HEK293 (cell line): ENCODE data around the gene ALDOC.

Experiments
- GLI4 ChIP-seq: fragments of 450-650 bp; formaldehyde crosslinking; IDR thresholded peaks from 2 replicates; pipeline ENCODE4 v1.5.1; 2016; ENCODE audit warnings: missing biosample characterization, missing genetic modification characterization
- KLF10 ChIP-seq: fragments of 450-650 bp; IDR thresholded peaks from 2 replicates; pipeline ENCODE4 v1.5.1; 2018; ENCODE audit warnings: missing biosample characterization, mild to moderate bottlenecking, missing genetic modification characterization
- MYNN ChIP-seq: fragments of 450-650 bp; formaldehyde crosslinking; IDR thresholded peaks from 2 replicates; pipeline ENCODE4 v1.5.1; 2016; ENCODE audit warnings: missing biosample characterization, missing genetic modification characterization, borderline replicate concordance
- ZBTB17 ChIP-seq: fragments of 450-650 bp; formaldehyde crosslinking; IDR thresholded peaks from 2 replicates; pipeline ENCODE4 v1.5.1; 2016; ENCODE audit warnings: missing biosample characterization, missing genetic modification characterization
- ZBTB48 ChIP-seq: fragments of 450-650 bp; formaldehyde crosslinking; IDR thresholded peaks from 2 replicates; pipeline ENCODE4 v1.5.1; 2016; ENCODE audit warnings: missing biosample characterization, missing genetic modification characterization
- ZNF138 ChIP-seq: fragments of 450-650 bp; formaldehyde crosslinking; IDR thresholded peaks from 2 replicates; pipeline ENCODE4 v1.5.1; 2016; ENCODE audit warnings: missing biosample characterization, missing genetic modification characterization, borderline replicate concordance
- ZNF146 ChIP-seq: fragments of 450-650 bp; formaldehyde crosslinking; IDR thresholded peaks from 2 replicates; pipeline ENCODE4 v1.5.1; 2016; ENCODE audit warnings: missing biosample characterization, missing genetic modification characterization
- ZNF335 ChIP-seq: fragments of 450-650 bp; formaldehyde crosslinking; conservative IDR thresholded peaks from 2 replicates; pipeline ENCODE4 v1.5.1; 2016; ENCODE audit warnings: missing biosample characterization, missing genetic modification characterization
- ZNF366 ChIP-seq: fragments of 450-650 bp; formaldehyde crosslinking; conservative IDR thresholded peaks from 2 replicates; pipeline ENCODE4 v1.5.1; 2016; ENCODE audit warnings: missing biosample characterization, missing genetic modification characterization
- ZNF394 ChIP-seq: fragments of 450-650 bp; formaldehyde crosslinking; IDR thresholded peaks from 2 replicates; pipeline ENCODE4 v1.5.1; 2016; ENCODE audit warnings: missing biosample characterization, missing genetic modification characterization, mild to moderate bottlenecking, moderate library complexity, borderline replicate concordance
- ZNF548 ChIP-seq: fragments of 450-650 bp; formaldehyde crosslinking; IDR thresholded peaks from 2 replicates; pipeline ENCODE4 v1.5.1; 2016; ENCODE audit warnings: missing biosample characterization, missing genetic modification characterization
- ZNF777 ChIP-seq: fragments of 450-650 bp; formaldehyde crosslinking; IDR thresholded peaks from 2 replicates; pipeline ENCODE4 v1.5.1; 2017; ENCODE audit warnings: missing biosample characterization, missing genetic modification characterization, borderline replicate concordance
- ZSCAN23 ChIP-seq: fragments of 450-650 bp; formaldehyde crosslinking; IDR thresholded peaks from 2 replicates; pipeline ENCODE4 v1.5.1; 2016; ENCODE audit warnings: missing biosample characterization, missing genetic modification characterization
- TF ChIP-seq, protein P1 (sequence below): fragments of 450-650 bp; formaldehyde crosslinking; IDR thresholded peaks from 2 replicates; pipeline ENCODE4 v1.5.1; 2017; ENCODE audit warnings: missing biosample characterization, mild to moderate bottlenecking, missing genetic modification characterization, moderate library complexity
- TF ChIP-seq, protein P2 (sequence below): fragments of 450-650 bp; formaldehyde crosslinking; IDR thresholded peaks from 2 replicates; pipeline ENCODE4 v1.5.1; 2016; ENCODE audit warnings: missing biosample characterization, missing genetic modification characterization
- TF ChIP-seq, protein P3 (sequence below): fragments of 450-650 bp; formaldehyde crosslinking; optimal IDR thresholded peaks from 2 replicates; pipeline ENCODE3; 2016; ENCODE audit warnings: missing biosample characterization, mild to moderate bottlenecking, missing genetic modification characterization
- TF ChIP-seq, protein P4 (sequence below): fragments of 450-650 bp; formaldehyde crosslinking; IDR thresholded peaks from 2 replicates; pipeline ENCODE4 v1.5.1; 2016; ENCODE audit warnings: missing biosample characterization, missing genetic modification characterization
- TF ChIP-seq, protein P5 (sequence below): fragments of 450-650 bp; formaldehyde crosslinking; IDR thresholded peaks from 2 replicates; pipeline ENCODE4 v1.5.1; 2016; ENCODE audit warnings: missing biosample characterization, missing genetic modification characterization
- TF ChIP-seq, protein P6 (sequence below): fragments of 450-650 bp; formaldehyde crosslinking; IDR thresholded peaks from 2 replicates; pipeline ENCODE4 v1.5.1; 2016; ENCODE audit warnings: missing biosample characterization, missing genetic modification characterization, borderline replicate concordance

Gene ALDOC

DNA sequence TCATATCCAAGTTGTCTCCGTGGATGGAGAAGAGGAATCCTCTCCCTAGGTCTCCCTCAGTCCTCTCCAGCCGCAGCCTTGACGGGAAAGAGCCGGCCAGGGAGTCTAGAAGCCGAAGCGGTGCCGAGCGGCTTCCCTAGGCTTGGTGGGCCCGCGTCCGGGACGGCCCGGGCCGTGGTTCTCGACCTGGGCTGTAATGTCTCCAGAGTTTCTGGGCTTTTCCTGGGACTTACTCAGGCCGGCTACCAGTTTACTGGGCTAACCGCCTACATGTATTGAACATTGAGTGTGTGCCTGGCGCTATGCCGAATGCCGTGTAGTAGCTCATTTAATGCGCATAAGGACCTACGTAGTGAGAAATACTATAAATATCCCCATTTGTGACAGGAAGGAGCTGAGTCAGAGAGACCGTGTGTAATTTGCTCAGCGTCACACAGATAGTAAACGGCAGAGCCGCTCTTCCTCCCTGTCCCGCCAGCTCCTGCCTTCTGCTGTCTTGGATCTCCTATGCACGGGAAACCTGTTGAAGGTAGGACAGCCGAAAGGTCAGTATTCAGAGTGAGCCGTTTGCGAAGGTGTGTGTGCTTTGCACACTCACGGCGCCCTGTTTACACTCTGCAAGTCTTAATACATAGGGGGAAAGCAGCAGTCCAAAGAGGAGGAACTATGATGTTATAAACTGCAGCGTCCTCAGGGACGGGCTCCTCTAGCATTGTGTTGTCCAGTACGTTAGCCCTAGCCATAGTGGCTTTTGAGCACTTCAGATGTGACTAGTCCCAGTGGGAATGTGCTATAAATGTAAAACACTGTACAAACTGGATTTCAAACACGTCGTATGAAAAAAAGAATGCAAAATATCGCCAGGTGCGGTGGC, 22.9 kb upstream of the ALDOC start (continued):
- TF ChIP-seq, protein P1, sequence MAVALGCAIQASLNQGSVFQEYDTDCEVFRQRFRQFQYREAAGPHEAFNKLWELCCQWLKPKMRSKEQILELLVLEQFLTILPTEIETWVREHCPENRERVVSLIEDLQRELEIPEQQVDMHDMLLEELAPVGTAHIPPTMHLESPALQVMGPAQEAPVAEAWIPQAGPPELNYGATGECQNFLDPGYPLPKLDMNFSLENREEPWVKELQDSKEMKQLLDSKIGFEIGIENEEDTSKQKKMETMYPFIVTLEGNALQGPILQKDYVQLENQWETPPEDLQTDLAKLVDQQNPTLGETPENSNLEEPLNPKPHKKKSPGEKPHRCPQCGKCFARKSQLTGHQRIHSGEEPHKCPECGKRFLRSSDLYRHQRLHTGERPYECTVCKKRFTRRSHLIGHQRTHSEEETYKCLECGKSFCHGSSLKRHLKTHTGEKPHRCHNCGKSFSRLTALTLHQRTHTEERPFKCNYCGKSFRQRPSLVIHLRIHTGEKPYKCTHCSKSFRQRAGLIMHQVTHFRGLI = 0 out of 2 replicates have a peak, but pooled peaks have one; percentile 45
- TF ChIP-seq ZSCAN23 (0 out of 2 replicates have a peak, but pooled peaks have one; percentile 13), ZBTB17 (tag by site-specific recombination) (0 out of 2 replicates have a peak, but pooled peaks have one; percentile 8), ZNF394 (peak; percentile 39; the same call in 1 of the 2 replicates), GLI4 (tag by site-specific recombination) (0 out of 2 replicates have a peak, but pooled peaks have one; percentile 15), KLF10 (0 out of 2 replicates have a peak, but pooled peaks have one; percentile 13), ZNF335 (peak; percentile 76), MYNN (tag by site-specific recombination) (no peak), ZNF146 (peak; percentile 23; the same call in 1 of the 2 replicates), ZNF548 (no peak), ZNF138 (tag by site-specific recombination) (no peak), ZNF366 (tag by site-specific recombination) (peak; percentile 53; the same call in 1 of the 2 replicates), ZNF777 (no peak), ZBTB48 (tag by site-specific recombination) (peak; percentile 70)
- TF ChIP-seq, protein P2, sequence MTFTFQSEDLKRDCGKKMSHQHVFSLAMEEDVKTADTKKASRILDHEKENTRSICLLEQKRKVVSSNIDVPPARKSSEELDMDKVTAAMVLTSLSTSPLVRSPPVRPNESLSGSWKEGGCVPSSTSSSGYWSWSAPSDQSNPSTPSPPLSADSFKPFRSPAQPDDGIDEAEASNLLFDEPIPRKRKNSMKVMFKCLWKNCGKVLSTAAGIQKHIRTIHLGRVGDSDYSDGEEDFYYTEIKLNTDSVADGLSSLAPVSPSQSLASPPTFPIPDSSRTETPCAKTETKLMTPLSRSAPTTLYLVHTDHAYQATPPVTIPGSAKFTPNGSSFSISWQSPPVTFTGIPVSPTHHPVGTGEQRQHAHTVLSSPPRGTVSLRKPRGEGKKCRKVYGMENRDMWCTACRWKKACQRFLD (tag by site-specific recombination) = no peak
- TF ChIP-seq, protein P3, sequence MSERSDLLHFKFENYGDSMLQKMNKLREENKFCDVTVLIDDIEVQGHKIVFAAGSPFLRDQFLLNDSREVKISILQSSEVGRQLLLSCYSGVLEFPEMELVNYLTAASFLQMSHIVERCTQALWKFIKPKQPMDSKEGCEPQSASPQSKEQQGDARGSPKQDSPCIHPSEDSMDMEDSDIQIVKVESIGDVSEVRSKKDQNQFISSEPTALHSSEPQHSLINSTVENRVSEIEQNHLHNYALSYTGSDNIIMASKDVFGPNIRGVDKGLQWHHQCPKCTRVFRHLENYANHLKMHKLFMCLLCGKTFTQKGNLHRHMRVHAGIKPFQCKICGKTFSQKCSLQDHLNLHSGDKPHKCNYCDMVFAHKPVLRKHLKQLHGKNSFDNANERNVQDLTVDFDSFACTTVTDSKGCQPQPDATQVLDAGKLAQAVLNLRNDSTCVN = no peak
- TF ChIP-seq, protein P4, sequence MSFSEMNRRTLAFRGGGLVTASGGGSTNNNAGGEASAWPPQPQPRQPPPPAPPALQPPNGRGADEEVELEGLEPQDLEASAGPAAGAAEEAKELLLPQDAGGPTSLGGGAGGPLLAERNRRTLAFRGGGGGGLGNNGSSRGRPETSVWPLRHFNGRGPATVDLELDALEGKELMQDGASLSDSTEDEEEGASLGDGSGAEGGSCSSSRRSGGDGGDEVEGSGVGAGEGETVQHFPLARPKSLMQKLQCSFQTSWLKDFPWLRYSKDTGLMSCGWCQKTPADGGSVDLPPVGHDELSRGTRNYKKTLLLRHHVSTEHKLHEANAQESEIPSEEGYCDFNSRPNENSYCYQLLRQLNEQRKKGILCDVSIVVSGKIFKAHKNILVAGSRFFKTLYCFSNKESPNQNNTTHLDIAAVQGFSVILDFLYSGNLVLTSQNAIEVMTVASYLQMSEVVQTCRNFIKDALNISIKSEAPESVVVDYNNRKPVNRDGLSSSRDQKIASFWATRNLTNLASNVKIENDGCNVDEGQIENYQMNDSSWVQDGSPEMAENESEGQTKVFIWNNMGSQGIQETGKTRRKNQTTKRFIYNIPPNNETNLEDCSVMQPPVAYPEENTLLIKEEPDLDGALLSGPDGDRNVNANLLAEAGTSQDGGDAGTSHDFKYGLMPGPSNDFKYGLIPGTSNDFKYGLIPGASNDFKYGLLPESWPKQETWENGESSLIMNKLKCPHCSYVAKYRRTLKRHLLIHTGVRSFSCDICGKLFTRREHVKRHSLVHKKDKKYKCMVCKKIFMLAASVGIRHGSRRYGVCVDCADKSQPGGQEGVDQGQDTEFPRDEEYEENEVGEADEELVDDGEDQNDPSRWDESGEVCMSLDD = no peak
- TF ChIP-seq, protein P5, sequence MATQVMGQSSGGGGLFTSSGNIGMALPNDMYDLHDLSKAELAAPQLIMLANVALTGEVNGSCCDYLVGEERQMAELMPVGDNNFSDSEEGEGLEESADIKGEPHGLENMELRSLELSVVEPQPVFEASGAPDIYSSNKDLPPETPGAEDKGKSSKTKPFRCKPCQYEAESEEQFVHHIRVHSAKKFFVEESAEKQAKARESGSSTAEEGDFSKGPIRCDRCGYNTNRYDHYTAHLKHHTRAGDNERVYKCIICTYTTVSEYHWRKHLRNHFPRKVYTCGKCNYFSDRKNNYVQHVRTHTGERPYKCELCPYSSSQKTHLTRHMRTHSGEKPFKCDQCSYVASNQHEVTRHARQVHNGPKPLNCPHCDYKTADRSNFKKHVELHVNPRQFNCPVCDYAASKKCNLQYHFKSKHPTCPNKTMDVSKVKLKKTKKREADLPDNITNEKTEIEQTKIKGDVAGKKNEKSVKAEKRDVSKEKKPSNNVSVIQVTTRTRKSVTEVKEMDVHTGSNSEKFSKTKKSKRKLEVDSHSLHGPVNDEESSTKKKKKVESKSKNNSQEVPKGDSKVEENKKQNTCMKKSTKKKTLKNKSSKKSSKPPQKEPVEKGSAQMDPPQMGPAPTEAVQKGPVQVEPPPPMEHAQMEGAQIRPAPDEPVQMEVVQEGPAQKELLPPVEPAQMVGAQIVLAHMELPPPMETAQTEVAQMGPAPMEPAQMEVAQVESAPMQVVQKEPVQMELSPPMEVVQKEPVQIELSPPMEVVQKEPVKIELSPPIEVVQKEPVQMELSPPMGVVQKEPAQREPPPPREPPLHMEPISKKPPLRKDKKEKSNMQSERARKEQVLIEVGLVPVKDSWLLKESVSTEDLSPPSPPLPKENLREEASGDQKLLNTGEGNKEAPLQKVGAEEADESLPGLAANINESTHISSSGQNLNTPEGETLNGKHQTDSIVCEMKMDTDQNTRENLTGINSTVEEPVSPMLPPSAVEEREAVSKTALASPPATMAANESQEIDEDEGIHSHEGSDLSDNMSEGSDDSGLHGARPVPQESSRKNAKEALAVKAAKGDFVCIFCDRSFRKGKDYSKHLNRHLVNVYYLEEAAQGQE (tag by site-specific recombination) = no peak
- TF ChIP-seq, protein P6, sequence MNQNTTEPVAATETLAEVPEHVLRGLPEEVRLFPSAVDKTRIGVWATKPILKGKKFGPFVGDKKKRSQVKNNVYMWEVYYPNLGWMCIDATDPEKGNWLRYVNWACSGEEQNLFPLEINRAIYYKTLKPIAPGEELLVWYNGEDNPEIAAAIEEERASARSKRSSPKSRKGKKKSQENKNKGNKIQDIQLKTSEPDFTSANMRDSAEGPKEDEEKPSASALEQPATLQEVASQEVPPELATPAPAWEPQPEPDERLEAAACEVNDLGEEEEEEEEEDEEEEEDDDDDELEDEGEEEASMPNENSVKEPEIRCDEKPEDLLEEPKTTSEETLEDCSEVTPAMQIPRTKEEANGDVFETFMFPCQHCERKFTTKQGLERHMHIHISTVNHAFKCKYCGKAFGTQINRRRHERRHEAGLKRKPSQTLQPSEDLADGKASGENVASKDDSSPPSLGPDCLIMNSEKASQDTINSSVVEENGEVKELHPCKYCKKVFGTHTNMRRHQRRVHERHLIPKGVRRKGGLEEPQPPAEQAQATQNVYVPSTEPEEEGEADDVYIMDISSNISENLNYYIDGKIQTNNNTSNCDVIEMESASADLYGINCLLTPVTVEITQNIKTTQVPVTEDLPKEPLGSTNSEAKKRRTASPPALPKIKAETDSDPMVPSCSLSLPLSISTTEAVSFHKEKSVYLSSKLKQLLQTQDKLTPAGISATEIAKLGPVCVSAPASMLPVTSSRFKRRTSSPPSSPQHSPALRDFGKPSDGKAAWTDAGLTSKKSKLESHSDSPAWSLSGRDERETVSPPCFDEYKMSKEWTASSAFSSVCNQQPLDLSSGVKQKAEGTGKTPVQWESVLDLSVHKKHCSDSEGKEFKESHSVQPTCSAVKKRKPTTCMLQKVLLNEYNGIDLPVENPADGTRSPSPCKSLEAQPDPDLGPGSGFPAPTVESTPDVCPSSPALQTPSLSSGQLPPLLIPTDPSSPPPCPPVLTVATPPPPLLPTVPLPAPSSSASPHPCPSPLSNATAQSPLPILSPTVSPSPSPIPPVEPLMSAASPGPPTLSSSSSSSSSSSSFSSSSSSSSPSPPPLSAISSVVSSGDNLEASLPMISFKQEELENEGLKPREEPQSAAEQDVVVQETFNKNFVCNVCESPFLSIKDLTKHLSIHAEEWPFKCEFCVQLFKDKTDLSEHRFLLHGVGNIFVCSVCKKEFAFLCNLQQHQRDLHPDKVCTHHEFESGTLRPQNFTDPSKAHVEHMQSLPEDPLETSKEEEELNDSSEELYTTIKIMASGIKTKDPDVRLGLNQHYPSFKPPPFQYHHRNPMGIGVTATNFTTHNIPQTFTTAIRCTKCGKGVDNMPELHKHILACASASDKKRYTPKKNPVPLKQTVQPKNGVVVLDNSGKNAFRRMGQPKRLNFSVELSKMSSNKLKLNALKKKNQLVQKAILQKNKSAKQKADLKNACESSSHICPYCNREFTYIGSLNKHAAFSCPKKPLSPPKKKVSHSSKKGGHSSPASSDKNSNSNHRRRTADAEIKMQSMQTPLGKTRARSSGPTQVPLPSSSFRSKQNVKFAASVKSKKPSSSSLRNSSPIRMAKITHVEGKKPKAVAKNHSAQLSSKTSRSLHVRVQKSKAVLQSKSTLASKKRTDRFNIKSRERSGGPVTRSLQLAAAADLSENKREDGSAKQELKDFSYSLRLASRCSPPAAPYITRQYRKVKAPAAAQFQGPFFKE (tag by site-specific recombination) = no peak
